GM11168 (cell line): ENCODE results near the gene ATP10A.

Experiments
- in situ Hi-C: fragments of 300-500 bp; cut with MboI; formaldehyde crosslinking; loops from one replicate; pipeline ENCODE4 v1.12.0; 2022; ENCODE audit warnings: low sequenced_read_pairs; ENCODE audit not compliant: unreplicated experiment

ATP10A gene

DNA sequence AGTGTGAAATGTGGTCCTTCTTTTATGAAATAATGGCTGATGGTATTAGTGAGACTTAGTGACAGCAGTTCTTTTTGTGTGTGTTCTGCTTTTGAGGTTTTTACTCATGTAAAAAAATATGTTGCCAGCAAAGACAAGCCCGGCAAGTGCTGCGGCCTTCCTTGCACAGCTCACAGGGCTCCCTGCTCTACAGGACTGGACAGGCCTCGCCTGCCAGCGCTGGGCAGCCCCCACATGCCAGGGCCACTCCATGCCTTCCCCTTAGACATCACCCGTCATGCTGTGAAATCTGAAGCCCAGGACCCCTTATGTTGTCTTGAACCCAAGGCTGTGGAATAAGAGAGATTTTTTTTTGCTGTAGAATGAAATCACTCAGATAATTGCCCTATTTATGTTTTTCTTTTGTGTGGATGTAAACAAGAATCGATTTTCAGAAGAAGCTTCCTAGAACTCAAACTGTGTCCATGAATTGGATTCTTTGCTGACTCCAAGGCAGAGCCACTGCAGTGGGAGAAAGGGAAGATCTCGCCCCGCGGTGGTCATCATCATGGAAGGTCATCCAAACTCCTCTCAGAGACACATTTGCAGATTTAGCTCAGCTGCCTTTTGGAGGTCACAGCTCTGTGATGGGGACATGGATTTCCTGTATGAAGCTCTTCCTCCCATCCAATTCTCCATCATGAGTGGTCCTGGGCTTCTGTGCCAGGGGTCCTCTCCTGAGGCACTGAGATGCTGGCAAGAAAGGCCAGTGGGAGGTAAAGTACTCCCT lies 150.8 kb downstream of the ATP10A start:
- in situ Hi-C loops = no loop called here

DNA sequence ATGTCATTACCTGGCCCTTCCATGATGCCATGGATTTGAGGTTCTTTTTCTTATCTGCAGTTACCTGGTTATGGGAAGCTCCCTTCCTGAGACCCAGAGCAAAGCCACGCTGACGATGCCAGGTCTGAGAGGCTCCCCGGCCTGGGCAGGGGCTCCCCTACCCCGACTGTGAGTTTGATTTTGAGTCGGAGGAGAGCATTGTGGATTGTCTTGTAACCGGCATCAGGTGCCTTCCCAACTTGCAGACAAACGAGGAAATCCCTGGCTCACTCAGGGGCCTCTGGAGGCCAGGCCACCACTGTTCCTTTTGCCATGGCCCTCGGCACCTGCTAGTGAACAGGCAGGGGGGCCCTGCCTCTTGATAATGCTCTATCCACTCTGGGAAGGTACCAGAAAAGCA lies 151.4 kb downstream of the ATP10A start:
- in situ Hi-C loops = no loop called here

DNA sequence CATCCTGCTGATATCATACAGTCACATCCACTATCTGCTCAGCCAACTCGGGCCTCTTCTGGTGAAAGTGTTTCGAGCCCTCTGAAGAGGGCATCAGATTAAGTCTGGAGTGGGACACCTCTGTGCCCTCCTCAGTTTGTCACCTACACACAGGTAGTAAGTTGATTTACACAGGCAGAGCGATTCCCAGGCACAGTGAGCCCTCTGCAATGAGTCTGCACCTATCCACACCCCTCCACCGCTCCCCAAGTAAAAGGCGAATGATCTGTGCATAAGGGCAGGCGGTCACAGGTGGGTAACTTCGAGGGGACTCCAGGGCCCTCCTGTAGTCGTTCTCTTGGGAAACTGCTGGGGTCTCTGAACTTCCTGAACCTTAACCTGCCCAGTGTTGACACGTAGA lies 152.0 kb downstream of the ATP10A start:
- in situ Hi-C loops = no loop called here

DNA sequence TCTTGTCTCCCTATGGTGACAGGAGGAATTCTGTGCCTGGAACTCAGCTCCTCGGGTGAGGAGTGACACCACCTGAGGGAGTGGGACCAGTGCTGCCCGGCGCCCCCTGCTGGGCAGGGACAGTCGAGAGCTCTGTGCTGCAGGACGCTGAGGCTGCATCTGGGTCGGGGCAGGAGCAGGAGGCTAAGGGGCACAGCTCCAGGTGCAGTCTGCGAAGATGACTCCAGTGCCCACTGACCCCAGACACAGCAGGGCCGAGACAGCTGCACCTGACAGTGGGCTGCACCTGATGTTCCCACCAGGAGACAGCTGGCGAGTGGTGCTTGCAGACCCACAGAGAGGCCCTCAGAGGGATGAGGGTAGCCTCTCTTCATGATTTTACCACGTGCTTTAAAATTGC lies 152.9 kb downstream of the ATP10A start:
- in situ Hi-C loops = no loop called here

DNA sequence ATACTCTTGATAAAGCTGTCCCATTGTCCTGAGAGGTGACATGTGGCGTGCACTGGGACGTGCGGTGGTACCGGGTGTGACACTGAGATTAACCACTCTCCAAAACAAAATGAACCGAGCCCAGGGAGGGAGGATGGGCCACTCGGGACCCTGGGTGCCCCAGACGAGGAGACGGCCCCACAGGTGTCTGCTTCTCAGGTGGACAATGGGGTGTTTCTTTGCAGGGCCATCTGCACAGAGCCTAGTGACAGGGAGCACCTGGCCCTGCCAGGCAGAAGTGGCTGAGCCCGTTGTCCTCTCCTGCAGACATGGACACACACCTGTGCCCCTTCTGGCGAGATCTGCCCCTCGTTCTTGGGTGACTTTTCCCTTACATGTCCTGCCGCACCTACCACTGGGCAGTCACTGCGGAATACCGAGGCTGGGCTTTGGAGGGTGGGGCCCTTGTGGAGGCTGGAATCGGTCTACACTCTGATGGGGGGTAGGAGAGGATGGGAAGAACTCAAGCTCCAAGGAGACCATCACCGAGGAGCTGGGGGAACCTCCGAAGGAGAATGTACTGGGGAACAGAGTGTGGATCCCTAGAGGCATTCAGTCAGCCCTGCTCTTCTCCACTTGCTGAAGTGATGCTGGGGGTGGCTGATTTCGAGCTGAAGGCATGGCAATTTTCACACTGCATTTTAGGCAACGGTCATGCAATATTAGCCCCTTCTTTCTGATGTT lies 153.5 kb downstream of the ATP10A start:
- in situ Hi-C loops = no loop called here

DNA sequence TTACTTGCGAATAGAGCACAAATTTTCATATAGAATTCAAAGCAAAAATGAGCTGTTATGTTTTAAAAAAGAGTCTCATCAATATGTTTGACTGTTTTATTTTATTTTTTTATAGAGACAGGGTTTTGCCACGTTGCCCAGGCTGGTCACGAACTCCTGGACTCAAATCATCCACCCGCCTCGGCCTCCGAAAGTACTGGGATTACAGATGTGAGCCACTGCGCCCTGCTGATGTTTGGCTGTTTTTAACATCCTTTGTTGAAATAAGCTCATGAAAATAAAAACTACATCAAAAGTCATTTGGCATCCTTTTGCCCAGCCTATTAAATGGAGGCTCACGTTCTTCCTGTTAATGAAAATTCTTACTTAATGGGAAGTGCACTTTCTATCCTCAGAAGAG lies 154.7 kb downstream of the ATP10A start:
- in situ Hi-C loops = no loop called here

DNA sequence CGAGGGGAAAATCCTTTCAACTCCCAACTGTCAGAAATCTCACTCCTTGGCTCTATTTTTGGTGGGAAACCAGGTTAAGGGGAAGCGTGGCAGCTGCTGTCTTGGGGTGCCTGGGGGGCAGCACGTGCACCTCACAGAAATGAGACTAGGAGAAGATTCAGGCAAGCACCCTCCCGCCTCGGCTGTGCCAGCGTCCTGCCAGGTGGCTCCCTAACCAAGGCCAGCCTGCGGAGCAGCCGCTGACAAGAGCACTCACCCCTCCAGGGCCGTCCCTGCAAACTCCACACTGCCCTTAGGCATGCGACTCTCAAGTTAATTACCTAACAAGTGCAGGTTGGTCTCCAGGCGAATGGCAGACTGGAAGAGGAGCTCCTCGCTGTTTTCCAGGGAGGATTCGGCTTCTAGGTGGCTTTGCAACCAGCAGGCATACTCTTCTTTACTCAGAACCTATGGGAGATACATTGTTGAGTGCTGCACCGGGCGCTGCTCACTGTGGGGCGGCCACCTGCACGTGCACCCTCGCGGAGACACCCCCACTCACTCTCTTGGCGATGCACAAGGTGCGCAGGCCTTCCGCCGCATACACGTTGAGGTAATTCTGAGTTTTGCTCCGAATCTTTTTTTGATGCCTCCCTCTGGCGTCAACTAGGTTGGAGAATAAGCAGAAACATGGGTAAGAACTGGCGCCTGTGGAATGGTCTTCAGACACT lies 155.3 kb downstream of the ATP10A start:
- in situ Hi-C loops = no loop called here

DNA sequence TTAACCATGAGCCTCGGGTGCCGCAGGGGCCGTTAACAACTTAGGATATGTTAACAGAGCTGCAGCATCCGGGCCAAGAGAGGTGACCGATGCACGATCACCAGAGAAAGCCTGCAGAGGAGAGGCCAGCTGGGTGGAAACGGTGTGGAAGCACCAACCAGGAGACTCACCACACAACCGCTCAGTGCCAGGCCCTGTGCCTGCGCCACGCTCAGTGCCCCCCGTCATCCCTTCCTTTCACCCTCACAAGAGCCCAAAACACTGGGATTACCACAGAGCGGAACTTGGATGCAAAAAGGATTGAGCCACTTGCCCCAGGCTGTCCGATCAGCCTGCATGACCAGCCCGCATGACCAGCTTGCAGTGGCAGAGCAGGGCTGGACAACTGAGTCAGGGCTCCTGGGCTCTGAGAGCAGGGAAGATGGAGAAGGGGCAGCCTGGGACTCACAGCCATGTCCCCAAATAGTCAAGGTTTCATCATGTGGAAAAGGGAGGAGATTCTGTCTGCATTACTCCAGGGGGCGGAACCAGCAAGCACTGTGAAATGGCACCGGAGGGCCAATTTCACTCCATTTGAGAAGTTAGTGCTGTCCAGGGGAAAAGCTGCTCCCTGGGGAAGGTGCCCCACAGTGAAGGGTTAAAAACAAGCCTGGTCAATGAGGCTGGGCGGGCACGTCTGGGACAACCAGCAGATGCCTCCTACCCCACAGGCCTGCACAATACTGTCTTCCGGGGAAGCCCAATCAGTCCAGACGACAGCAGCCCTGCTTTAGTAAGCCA lies 156.8 kb downstream of the ATP10A start:
- in situ Hi-C loops = no loop called here

DNA sequence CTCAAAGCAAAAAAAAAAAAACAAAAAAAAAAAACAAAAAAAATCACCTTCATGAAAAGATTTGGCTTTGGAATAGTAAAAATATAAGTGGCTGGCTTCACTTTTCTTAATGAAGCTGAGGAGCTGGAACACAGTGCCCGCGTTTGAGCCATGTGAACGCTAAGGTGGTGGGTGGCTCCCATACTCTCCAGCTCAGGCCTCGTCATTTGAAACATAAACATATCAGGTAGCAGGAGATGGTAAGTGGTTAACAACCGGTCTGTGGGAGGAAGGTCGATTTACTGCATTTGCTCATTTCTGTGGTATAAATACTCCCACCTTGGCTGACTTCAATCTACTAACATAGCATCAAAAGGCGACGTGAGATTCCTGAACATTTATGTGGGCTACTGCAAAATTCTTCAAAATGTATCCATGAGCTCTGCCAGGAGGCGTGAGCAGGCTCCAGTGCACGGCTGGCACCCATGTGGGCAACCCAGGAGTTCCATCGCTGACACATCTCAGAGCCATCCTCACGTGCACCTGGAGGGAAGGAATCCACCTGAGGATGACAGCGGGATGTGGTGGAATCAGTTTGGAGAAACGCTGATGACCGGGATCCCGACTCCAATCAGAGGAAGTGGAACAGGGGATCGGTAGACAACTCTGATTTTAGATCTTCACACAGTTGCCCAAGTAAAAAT lies 157.6 kb downstream of the ATP10A start:
- in situ Hi-C loops = no loop called here

DNA sequence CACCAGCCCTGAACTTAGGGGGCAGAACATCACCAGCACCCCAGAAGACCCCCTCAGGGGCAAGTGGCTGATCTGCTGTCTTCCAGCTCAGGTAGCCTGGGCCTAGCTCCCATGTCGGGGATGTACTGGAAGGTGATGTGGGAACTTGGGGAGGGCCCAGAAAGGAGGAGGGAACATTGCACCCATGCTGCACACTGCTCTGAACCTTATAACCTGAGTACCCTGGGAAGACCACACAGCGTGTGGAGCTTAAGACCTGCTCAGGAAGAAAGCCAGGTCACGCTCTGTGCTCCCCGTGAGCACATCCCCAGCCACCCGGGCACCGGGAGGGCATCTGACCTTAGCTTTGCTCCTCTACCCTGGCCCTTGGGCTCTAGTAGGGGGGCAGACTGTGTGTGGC lies 159.4 kb downstream of the ATP10A start:
- in situ Hi-C loops = no loop called here

DNA sequence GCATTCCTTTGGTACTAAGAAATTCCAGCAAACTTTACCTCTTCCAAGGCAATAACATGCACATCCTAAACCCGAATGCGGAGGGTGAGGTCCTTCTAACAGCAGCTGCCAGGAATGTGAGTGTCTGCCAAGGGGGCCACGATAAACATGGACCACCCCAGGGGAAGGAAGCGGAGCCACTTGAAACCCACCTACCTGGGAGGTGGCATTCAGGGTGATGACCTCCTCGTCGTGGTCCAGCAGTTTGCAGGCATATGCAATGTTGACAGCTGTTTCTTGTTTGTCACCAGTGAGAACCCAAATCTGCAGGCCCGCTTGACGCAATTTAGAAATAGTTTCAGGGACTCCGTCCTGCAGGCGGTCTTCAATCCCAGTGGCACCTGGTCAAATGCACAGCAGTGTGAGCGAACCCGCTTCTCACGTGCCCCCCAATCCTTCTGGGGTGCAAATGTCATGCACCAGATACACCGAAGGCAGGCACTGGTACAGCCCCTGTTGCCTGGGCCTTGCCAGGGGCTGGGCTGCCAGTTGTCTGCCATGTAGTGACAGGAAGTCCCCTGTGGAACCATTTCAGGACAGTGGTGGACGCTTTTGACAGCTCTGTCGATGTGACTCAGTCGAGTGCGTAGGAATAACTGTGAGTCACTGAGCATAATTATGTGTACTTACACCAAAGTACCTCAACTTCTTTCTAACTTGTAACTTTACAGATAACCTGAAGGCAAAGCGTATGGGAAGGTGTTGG lies 161.2 kb downstream of the ATP10A start:
- in situ Hi-C loops = no loop called here

DNA sequence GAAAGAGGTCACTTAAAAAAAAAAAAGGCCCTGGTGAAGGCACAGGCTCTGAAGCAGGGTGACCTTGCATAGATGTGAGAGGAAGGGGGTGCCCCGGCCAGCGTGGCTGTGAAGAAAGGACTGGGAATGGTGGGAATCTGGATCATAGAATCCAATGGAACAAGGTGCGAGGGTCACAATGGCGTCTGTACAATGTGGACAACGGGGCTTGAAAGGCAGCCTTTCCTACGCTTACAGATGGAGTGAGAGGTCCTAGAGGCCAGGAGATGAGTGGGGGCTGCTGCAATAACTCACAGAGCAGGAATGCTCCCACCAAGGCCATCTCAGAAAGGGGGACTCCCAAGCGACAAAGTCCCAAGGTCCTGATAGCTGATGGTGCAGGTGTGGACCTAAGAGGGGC lies 162.2 kb downstream of the ATP10A start:
- in situ Hi-C loops = no loop called here

DNA sequence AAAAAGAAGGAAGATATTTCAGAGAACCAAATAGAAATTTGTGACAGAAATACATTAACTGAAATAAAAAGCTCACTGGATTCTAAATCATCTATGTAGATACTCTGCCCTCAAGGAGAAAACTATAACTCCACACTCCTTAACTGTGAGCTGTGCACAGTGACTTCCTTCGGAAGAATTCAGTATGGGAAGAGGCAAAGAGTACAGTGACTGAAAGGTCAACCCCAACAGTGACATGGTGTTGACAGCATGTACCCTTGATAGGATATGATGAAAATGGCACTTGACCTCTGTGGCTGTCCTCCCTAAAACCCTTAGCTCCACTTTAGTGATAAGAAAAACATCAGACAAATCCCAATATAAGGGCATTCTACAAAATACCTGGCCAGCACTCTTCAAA lies 165.5 kb downstream of the ATP10A start:
- in situ Hi-C loops = no loop called here

DNA sequence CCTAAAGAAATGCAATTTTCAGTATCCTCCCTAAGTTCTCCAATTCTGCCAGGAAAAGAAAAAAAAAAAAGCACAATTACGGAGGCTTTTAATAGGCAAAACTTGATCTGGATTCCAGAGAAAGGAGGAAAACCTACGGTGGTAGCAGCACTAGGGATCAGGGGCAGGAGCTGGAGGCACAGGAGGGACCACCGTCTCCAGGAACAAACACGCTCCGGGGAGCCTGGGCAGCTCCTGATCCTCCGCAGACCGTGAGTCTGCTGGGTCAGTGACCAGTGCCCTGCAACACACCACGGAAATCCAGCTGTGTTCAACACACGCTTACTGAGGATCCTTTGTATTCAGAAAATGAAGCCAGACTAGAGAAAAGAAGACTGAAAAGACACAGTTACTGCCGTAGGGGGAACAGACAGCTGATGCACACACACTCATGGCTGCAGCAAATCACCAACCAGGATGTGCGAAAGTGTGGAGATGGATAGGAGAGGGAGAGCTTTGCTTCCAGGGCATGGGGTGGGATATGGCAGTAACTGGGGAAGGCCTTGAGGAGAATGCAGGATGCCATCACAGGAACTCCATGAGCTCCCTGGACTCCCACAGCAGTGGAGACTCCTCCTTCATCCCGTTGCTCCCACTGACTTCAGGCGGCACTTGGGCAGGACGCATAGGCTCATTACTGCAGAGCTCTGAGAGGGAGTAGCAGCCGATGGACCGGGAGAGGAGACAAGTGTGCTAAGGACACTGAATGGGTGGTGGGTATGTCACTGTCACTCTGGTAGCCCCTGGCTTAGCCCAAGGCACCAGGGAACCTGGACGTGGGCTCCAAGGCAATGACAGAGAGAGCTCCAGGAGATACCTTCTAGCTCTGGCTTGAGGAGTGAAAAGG lies 167.0 kb downstream of the ATP10A start:
- in situ Hi-C loops = no loop called here

DNA sequence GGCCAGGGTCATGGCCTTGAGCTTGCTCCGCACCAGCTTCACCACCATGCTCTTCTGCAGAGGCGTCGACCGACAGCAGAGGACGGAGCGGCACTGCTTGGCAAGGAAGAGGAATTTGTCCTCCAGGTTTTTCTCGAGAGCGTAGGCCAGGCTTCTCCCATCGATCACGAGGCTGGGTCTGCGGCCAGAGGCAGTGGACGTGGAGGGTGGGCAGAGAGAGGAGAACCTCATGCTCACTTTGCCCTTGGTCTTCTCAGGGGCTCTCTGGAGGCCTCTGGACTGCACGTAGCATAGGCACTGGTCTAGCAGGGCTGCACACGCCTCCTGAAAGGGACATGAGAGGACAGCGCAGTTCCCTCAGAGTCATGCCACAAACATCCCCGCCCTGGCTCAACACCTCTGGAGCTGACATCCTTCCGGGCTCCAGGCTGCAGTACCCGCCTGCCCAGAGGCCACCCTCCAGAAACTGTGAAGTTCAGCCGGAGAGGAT lies 168.3 kb downstream of the ATP10A start:
- in situ Hi-C loops = no loop called here

DNA sequence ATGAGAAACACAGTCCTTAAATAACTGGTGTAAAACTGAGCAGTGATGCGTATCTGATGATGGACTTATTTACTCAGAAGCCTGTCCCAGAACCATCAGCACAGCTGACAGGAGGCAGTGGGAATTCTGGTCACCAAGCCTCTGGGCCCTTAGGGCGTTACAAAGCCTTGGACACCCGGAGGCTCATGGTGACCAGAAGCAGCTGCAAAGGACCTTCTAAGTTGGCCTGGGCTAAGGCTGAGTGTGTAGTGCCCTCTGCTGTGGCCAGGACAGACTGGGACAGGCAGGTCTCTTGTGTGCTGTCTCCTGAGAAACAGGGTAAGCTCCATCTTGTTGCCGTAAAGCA lies 168.9 kb downstream of the ATP10A start:
- in situ Hi-C loops = no loop called here

DNA sequence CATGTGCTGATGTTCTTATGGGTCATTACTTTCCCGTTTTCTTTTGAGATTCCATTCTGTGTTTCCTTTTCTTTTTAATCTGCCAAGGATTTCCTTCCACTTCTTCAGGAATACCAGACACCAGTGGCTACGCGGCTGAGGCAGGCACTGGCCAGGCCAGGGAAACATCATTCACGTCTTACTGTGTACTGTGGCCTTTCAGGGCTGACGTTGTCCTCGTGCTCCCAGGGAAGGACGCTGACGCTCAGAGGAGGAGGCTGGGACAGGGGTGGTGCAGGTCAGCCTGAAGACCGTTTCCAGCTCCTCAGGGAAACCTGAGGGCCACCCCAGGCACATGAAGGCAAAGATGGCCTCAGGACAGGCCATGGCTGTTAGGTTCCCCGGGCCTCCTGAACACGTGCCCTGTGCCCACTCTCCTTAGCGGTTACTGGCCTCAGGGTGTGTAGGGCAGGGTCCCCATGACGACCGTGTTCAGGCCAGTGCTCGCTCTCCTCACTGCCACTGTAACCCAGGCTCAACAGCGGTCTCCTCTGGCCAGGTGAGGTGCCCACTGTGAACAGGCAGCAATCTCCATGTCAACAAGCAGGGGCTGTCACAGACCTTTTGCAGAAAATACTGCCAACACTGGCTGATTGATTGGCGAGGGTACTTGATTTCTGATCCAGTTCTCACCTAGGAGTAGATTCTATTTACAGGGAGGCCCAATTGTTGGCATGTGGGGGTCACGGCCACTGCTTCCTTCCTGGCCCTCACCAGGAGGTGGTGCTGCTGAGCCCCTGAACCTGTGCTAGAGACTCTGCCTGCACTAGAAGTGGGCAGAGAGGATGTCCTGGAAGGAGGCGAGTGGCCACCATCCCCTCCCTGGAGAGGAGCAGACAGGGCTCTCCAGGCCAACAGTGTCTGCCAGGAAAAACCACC lies 169.5 kb downstream of the ATP10A start:
- in situ Hi-C loops = no loop called here
